ENCODE results near the gene IQGAP2.
"Not testable (repeated sequence)": the region's sequence is repeated elsewhere in the genome, so short reads cannot be mapped to it uniquely, and the experiment has no call there.

IQGAP2 gene

GRCh38 chr5:76503929-76504328 lies 100.8 kb downstream of the IQGAP2 start:
- no peak for TF ChIP-seq CTCF (IDR thresholded peaks at IDR 0.05; ENCODE audit: low read depth, low read length, missing control alignments)
- DNase-seq = no peak
- Histone ChIP-seq H3K36me3 (replicated peaks) (no peaks in the 10 kb centered on the region), H3K27ac (no peak overlapping the region), H3K4me3 (ENCODE audit: low read depth, low read length) (no peak overlapping the region), H3K27me3 (replicated peaks) (no peaks in the 10 kb centered on the region)
- in situ Hi-C loops (cut with HindIII; ENCODE audit: low pct_ligation_motif_present, low sequenced_read_pairs) = no loop called here

- H3K36me3 ChIP-seq (replicated peaks) = no peaks in the 10 kb centered on the region
- no peak overlapping the region for H3K4me3 ChIP-seq (ENCODE audit: low read depth, low read length)
- no peak for TF ChIP-seq CTCF (IDR thresholded peaks at IDR 0.05; ENCODE audit: low read depth, low read length, missing control alignments)
- no peaks in the 10 kb centered on the region for H3K27me3 ChIP-seq (replicated peaks)
- H3K27ac ChIP-seq = no peak overlapping the region
- in situ Hi-C loops (cut with HindIII; ENCODE audit: low pct_ligation_motif_present, low sequenced_read_pairs) = no loop called here
- no peak for DNase-seq
These were observed 101.9 kb downstream of the IQGAP2 start for GRCh38 chr5:76504901-76505564.

- DNase-seq = no peak
- Histone ChIP-seq H3K36me3 (replicated peaks) (no peaks in the 10 kb centered on the region), H3K4me3 (ENCODE audit: low read depth, low read length) (no peak overlapping the region), H3K27ac (no peak overlapping the region), H3K27me3 (replicated peaks) (no peaks in the 10 kb centered on the region)
- in situ Hi-C loops (cut with HindIII; ENCODE audit: low pct_ligation_motif_present, low sequenced_read_pairs) = no loop called here
- TF ChIP-seq CTCF (IDR thresholded peaks at IDR 0.05; ENCODE audit: low read depth, low read length, missing control alignments) = no peak
These were observed 110.4 kb downstream of the IQGAP2 start for GRCh38 chr5:76513476-76513875.

- TF ChIP-seq CTCF (IDR thresholded peaks at IDR 0.05; ENCODE audit: low read depth, low read length, missing control alignments) = no peak
- Histone ChIP-seq H3K36me3 (replicated peaks) (no peaks in the 10 kb centered on the region), H3K27me3 (replicated peaks) (no peaks in the 10 kb centered on the region), H3K27ac (no peak overlapping the region), H3K4me3 (ENCODE audit: low read depth, low read length) (no peak overlapping the region)
- in situ Hi-C loops (cut with HindIII; ENCODE audit: low pct_ligation_motif_present, low sequenced_read_pairs) = no loop called here
- DNase-seq = no peak
These were observed 111.2 kb downstream of the IQGAP2 start for GRCh38 chr5:76514292-76514691.

- no peak overlapping the region for H3K4me3 ChIP-seq (ENCODE audit: low read depth, low read length)
- no peaks in the 10 kb centered on the region for H3K36me3 ChIP-seq (replicated peaks)
- no peak for TF ChIP-seq CTCF (IDR thresholded peaks at IDR 0.05; ENCODE audit: low read depth, low read length, missing control alignments)
- in situ Hi-C loops (cut with HindIII; ENCODE audit: low pct_ligation_motif_present, low sequenced_read_pairs) = no loop called here
- H3K27me3 ChIP-seq (replicated peaks) = no peaks in the 10 kb centered on the region
- no peak overlapping the region for H3K27ac ChIP-seq
- DNase-seq = no peak
These were observed 111.6 kb downstream of the IQGAP2 start for GRCh38 chr5:76514713-76515112.

GRCh38 chr5:76517334-76517733 lies 114.2 kb downstream of the IQGAP2 start:
- no peak for TF ChIP-seq CTCF (IDR thresholded peaks at IDR 0.05; ENCODE audit: low read depth, low read length, missing control alignments)
- Histone ChIP-seq H3K4me3 (ENCODE audit: low read depth, low read length) (no peak overlapping the region), H3K27ac (no peak overlapping the region), H3K27me3 (replicated peaks) (no peaks in the 10 kb centered on the region), H3K36me3 (replicated peaks) (no peaks in the 10 kb centered on the region)
- DNase-seq = no peak
- in situ Hi-C loops (cut with HindIII; ENCODE audit: low pct_ligation_motif_present, low sequenced_read_pairs) = no loop called here

- DNase-seq; H3K36me3 ChIP-seq (replicated peaks); in situ Hi-C loops (cut with HindIII; ENCODE audit: low pct_ligation_motif_present, low sequenced_read_pairs); H3K4me3 ChIP-seq (ENCODE audit: low read depth, low read length); H3K27ac ChIP-seq; H3K27me3 ChIP-seq (replicated peaks): not testable (repeated sequence)
These were observed 115.2 kb downstream of the IQGAP2 start for GRCh38 chr5:76518246-76518645.

All from brain microvascular endothelial cell (primary cell).